Measurements from ENCODE around the gene ENAH. TPM values are rescaled to one million over a fixed set of nuclear protein-coding genes. Genes with fewer than 3 reads are reported as not detected.

ENAH gene
- total and polyA plus RNA-seq, 9 of the 15 experiments (the other 6 are each of a cell fraction or from before 2014, with no cell fraction given): 0.03 to 1.2 (median 0.15) TPM

GRCh38 chr1:225654688-225655508 lies 2.0 kb upstream of the ENAH start:
- TF ChIP-seq U2AF2 (optimal IDR thresholded peaks at IDR 0.05; ENCODE audit: low read depth, low read length) (no peak), RFX7 (CRISPR knock-in tag; IDR thresholded peaks at IDR 0.05) (no peak)
- TF ChIP-seq, protein P1, sequence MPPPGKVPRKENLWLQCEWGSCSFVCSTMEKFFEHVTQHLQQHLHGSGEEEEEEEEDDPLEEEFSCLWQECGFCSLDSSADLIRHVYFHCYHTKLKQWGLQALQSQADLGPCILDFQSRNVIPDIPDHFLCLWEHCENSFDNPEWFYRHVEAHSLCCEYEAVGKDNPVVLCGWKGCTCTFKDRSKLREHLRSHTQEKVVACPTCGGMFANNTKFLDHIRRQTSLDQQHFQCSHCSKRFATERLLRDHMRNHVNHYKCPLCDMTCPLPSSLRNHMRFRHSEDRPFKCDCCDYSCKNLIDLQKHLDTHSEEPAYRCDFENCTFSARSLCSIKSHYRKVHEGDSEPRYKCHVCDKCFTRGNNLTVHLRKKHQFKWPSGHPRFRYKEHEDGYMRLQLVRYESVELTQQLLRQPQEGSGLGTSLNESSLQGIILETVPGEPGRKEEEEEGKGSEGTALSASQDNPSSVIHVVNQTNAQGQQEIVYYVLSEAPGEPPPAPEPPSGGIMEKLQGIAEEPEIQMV (tag; conservative IDR thresholded peaks at IDR 0.05; ENCODE audit: low read depth): no peak
- WGBS (ENCODE audit: insufficient coverage, low coverage, missing lambda C conversion rate): 22% methylated on average over 15 of the region's 15 CpGs
- Histone ChIP-seq H3K27ac (ENCODE audit: extremely low read depth, low read depth, low read length) (no peak overlapping the region), H3K4me1 (replicated peaks in 1 of 2; ENCODE audit: control insufficient read depth in 2 of 2, insufficient read depth in 2 of 2, low read length in 2 of 2) (peaks cover 0 to 16% of the 10 kb centered on the region in 2 experiments; a peak in 2 of 5 replicates), H3K9me3 (replicated peaks; ENCODE audit: control insufficient read depth, insufficient read depth, low read depth, low read length) (no peaks in the 10 kb centered on the region), H3K9ac (ENCODE audit: insufficient read depth in 1 of 2, low read depth in 2 of 2, low read length in 2 of 2) (no peak overlapping the region), H3K79me2 (ENCODE audit: control insufficient read depth, insufficient read depth, low read length) (no peaks in the 10 kb centered on the region), H3K27me3 (ENCODE audit: control insufficient read depth in 2 of 2, insufficient read depth in 2 of 2, low read length in 2 of 2) (peaks cover 27 to 38% of the 10 kb centered on the region in 2 experiments), H3K9me1 (ENCODE audit: control insufficient read depth, insufficient read depth, low read length) (no peaks in the 10 kb centered on the region), H3K4me3 (no peak overlapping the region), H4K20me1 (replicated peaks; ENCODE audit: control insufficient read depth, insufficient read depth, low read length) (no peaks in the 10 kb centered on the region), H3K36me3 (ENCODE audit: control insufficient read depth, insufficient read depth, low read length) (no peaks in the 10 kb centered on the region), H3K4me2 (ENCODE audit: insufficient read depth, low read length) (no peak overlapping the region), H2AFZ (ENCODE audit: low read depth, low read length) (no peak overlapping the region)
- no TSS peak for BruUV-seq (replicated peaks)
- no peak for DNase-seq (ENCODE audit: extremely low read depth in 1 of 4, low spot score in 3 of 4)
- intact Hi-C loops (cut with micrococcal nuclease) (loop anchor here (2.0 to 10.0 kb wide), 3 partner anchors 174 to 320 kb away; no protein-coding TSS in a partner anchor), in situ Hi-C loops (cut with MboI) (no loop called here)
- POLR2A ChIA-PET: interaction anchor here (0.6 to 1.4 kb wide), 3 partner anchors 9 to 64 kb away, joined by 3 to 9 read pairs (median 4); no protein-coding TSS in a partner anchor
- CTCF ChIA-PET (ENCODE audit: low intra/inter-chr PET ratio): no interaction called here
- FAIRE-seq: no peak
- no peak for ATAC-seq
